ENCODE results near the gene SMIM11.

GRCh38 chr21:34353182-34353581 lies 22.1 kb upstream of the SMIM11 start:
- TF ChIP-seq EZH2 (IDR thresholded peaks at IDR 0.05; ENCODE audit: borderline replicate concordance, low read depth, low read length, poor library complexity, severe bottlenecking) (no peak), CTCF (conservative IDR thresholded peaks at IDR 0.05; ENCODE audit: low read depth, low read length) (no peak)

Data from A673 (cell line).